HG03469 (cell line): Measurements from ENCODE around the gene LGALS12.
"Not testable (repeated sequence)": the region's sequence is repeated elsewhere in the genome, so short reads cannot be mapped to it uniquely, and the experiment has no call there.

Source experiments
- ATAC-seq: cut with Tn5 transposase; IDR thresholded peaks from one replicate; pipeline ENCODE4 v1.9.1; 2021; ENCODE audit warnings: mild to moderate bottlenecking, moderate library complexity, moderate number of reproducible peaks; ENCODE audit not compliant: unreplicated experiment

Gene LGALS12

DNA sequence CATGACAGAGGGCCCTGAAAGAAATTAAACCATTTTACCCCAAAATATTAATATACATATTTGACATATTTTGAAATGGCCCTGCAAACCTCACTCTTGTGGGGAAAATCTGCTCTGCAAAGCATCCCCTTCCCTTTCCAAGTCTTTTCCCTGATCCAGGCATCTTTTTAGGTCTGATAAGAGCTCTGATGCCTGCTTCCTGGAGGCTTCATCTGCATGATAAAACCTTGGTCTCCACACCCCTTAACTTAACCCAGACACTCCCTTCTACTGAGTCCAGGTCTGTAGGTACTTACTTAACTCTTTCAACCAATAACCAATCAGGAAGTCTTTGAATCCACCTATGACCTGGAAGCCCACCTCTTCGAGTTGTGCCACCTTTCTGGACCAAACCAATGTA is 1.8 kb upstream of the LGALS12 start:
- ATAC-seq: no peak

DNA sequence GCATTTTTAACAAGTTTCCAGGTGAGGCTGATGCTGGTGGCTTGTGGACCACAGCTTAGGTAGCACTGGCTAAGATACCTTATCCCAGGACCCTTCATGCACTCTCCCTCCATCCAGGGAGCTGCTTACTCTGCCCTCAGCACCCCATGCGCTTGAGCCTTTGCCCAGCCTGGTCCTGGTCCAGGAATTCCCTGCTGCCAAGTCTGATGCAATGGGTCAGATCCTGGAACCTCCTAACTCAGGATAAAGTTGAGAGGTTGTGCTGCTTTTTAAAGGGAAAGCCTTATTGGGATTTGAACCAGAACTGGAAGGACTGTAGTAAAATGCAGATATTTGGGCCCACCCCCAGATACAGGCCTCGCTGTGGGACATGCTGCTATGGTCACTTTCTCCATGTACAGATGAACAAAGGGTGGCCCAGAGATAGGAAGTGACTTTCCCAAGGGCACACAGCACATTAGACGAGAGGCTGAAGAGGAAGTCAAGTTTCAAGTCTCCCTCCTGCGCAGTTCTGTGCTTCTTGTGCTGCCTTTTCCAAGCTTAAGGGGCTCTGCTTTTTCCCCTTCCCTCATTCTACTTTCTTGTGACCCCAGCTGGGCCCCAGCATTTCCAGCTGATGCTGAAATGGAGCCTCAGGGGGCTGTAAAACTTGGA is 824 bp upstream of the LGALS12 start:
- ATAC-seq: no peak

DNA sequence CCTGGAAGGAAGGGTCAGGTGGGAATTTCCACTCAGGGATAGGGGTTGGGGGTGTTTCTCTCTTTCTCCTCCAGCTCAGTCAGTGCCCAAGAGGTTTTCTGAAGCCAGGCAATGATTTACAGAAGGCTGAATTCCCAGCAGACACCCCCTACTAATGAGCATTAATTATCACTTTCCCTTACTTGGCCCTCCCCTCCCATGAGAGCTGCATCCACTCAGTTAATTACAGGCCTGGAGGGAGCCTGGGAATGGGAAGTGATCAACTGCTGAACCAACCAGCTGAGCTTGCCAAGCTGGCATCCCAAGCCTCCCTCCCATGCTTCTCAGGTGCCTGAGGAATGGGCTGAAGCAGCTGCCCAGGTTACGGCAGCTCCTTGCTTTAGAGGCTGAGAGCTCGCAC is 992 bp downstream of the LGALS12 start:
- no peak for ATAC-seq

DNA sequence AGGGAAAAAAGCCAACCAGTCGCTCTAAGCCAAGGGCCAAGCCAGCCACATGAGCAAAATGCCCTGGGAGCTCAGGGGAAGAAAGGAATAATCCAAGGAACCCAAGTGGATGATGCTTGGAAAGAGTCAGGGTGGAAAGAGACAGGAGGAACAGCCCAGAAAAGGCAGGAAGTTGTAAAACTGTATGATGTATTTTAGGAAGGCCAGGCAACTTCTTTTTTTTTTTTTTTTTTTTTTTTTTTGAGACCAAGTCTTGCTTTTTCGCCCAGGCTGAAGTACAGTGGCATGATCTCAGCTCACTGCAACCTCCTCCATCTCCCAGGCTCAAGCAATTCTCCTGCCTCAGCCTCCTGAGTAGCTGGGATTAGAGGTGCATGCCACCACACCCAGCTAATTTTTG is 1.6 kb downstream of the LGALS12 start:
- no peak for ATAC-seq

DNA sequence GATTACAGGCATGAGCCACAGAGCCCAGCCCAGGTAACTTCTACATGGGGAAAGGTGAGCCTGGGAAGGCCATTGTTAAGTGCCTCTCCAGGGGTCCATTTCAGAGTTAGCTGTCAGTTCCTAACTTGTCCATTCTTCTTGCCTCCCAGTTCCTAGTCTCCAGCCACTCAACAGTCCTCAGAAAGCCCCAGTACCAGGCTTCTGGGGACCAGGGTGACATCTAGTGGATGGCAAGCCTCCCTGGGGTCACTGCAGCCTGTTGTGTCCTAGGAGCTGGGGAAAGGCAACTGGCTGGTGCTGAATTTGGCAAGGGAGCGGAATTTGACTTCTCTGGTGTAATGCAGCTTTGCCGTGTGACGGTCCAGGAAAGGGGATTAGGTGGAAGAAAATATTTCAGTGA is 2.1 kb downstream of the LGALS12 start:
- no peak for ATAC-seq

DNA sequence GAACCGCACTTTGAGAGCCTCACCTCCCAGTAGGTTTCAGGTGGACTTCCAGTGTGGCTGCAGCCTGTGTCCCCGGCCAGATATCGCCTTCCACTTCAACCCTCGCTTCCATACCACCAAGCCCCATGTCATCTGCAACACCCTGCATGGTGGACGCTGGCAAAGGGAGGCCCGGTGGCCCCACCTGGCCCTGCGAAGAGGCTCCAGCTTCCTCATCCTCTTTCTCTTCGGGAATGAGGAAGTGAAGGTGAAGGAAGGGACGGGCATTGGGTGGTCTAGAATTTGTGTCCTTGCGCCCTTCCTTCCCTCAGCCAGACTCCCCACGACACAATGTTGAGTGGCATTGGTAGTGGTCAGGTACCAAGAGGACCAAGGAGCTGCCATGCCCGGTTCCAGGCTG is 2.9 kb downstream of the LGALS12 start:
- no peak for ATAC-seq

DNA sequence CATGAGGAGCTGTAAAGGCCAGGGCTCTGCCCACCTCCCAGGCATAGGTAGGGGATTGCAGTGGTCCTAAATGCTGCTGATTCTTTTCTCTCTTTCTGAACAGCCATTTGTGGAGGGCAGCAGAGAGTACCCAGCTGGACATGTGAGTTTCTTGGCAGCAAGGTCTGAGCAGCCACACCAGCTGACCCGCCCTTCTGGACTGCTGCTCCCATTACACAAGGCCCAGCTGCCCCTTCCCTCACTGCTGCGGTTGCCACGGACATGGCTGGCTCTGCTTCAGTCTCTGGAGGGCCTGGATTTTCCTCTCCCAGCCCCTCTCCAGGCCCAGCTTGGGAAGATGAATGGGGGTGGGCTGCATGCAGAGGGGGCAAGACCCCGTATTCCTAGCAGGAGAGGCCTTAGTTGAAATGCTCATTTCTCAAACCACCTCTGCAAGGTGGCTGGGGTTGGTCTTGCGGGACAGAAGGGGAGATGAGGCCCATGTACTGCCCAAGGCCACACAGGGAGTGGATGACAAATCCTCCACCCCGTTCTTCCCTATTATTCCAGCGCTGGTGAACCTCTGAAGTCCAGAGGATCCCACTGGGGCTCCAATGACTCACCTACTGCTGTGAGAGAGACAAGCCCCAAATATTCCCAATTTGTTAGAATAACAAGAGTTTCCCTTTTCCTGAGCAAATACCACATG is 4.6 kb downstream of the LGALS12 start:
- ATAC-seq: no peak

DNA sequence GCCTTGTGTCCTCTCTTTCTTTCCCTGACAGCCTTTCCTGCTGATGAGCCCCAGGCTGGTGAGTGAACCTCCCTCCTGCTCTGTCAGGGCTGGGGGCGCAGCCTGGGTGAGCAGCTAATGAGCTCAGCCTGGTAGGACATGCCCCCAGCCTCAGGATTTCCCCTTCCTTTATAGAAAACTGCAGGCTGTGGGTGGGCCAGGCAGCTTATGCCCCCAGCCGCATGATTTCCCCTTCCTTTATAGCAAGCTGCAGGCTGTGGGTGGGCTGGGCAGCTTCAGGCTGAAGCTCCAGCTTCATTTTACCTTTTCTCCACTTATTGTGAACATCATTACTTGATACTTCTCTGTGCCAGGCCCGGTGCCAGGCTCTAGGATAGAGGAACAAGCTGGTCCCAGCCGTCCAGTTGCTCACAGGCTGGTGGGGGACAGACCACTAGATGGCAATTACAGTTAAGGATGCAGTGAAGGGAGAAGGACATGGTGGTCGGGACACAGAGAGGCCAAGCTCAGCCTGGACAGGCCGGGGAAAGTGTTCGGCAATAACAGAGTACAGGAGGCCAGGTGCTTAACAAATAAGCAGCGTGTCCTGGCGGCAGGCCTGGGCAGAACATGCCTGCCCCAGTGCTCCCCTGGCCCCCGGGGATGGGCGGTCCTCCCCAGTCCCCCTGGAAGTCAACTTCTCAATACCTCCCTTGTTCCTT is 5.3 kb downstream of the LGALS12 start:
- ATAC-seq: no peak

DNA sequence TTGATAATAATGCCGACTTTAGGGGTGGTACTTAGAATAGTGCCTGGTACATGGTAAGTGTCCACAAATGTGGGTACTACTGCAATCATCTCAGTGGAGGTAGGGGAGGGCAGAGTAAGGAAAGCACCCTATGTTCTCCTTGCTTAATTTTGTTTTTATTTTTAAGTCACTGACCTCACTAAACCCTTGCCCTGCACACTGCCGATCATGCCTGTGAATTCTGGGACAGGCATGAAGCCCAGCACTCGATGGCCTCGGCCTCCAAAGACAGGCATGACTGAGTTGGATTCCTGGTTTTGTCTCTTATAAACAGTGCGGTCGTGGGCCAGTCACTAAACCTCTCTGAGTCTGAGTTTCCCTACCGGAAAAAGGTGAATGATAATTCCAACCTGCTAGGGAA is 6.9 kb downstream of the LGALS12 start:
- no peak for ATAC-seq

DNA sequence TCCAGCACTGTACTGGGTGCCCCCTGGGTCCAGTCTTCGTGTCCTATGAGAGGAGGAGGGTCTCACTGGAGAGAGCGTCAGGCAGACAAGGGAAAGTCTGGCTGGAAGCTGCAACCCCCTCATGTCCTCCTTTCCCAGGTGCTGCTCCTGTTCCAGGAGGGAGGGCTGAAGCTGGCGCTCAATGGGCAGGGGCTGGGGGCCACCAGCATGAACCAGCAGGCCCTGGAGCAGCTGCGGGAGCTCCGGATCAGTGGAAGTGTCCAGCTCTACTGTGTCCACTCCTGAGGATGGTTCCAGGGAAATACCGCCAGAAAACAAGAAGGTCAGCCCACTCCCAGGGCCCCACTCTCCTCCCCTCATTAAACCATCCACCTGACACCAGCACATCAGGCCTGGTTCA is 10.2 kb downstream of the LGALS12 start:
- no peak for ATAC-seq

DNA sequence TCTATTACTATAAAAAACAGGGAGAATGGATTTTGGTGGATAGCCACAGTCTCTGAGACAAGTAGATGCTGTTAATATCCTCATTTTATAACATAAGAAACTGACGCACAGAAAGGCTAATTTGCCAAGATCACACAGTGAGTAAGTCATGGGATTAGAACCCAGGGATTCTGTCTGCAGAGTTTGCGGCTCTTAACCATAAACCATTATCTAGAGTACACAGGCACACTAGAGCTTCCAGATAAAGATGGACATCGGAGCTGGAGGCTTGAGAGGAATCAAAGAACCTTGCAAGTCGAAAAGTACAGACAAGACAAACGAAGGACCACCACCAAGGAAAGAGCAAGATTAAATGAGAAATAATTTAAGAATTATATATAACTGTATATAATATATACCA is 11.3 kb downstream of the LGALS12 start:
- ATAC-seq: no peak

DNA sequence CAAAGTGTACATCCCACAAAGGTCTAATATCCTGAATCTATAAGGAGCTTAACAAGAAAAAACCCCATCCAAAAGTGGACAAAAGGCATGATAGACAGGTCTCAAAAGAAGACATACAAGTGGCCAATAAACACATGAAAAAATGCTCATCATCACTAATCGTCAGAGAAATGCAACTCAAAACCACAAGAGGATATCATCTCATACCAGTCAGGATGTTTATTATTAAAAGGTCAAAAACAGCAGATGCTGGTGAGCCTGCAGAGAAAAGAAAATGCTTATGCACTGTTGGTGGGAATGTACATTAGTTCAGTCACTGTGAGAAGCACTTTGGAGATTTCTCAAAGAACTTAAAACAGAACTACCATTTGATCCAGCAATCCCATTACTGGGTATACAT is 12.7 kb downstream of the LGALS12 start:
- ATAC-seq: no peak

DNA sequence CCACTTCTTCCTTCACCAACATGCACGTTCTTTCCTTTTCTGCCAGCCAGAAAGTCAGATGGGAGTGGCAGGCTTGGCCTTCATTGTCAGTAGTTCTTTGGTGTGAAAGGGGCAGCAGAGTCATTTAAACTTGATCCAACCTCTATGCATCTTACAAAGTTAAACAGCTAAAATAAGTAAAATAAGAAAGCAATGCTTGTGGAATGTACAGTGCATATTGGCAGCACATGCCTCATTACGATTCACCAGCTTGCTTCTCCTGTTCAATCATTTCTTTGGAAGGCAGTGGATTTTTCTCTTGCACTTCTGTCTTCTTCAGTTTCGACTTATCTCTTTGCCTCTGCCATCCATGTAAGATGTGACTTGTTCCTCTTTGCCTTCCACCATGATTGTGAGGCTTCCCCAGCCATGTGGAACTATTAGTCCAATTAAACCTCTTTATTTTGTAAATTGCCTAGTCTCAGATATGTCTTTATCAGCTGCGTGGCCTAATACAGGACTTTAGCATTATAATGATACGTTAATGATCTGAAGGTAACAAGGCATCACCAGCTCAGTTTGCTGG is 14.8 kb downstream of the LGALS12 start:
- no peak for ATAC-seq

DNA sequence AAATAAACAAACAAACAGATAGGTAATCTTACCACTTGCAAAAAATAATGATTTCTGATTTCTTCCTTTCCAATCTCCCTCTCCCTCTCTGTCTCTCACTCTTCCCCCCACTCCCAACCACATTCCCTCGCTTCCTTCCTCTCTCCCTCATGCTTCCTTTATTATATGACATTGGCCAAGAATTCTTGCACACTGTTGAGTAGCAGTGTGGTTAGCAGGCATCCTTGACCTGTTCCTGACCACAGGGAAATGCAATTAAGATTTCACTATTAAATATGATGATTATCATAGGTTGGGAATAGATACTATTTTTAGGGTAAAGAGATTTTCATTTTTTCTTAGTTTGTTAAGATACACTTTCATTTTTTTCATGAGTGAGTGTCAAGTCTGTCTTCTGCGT is 16.0 kb downstream of the LGALS12 start:
- no peak for ATAC-seq

DNA sequence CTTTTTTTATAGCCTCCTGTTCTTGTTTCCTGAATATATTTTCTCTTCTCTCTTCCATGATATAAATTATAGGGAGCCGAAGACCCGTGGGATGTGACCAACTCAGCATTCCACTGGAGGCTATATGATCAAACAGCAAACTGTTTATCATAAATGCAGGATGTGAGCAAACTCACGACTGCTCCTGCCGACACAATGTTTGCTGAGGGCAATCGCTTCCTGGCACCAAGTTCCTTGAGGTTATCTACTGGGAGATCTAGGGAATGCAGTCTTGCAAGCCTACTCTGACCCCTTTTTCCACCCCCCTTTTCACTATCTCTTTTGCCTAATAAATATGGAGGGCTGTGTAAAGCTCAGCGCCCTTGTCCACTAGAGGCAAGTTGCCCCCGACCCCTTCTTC is 17.3 kb downstream of the LGALS12 start:
- ATAC-seq: no peak

DNA sequence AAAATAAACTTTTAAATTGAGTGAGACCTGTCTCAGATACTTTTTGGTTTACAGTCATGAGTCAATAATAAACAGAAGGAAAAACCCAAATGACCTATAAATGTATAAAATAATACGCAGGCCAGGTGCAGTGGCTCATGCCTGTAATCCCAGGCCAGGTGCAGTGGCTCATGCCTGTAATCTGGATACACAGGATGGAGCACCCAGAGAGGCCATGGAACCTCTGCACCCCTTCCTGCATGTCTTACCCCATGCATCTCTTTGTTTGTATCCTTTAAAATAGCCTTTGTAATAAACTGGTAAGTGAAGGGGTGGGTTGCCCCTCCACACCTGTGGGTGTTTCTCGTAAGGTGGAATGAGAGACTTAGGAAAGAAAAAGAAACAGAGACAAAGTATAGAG is 21.8 kb downstream of the LGALS12 start:
- no peak for ATAC-seq

DNA sequence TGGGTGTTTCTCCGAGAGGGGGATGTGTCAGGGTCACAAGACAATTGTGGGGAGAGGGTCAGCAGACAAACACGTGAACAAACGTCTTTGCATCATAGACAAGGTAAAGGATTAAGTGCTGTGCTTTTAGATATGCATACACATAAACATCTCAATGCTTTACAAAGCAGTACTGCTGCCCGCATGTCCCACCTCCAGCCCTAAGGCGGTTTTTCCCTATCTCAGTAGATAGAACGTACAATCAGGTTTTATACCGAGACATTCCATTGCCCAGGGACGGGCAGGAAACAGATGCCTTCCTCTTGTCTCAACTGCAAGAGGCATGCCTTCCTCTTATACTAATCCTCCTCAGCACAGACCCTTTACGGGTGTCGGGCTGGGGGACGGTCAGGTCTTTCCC is 22.3 kb downstream of the LGALS12 start:
- ATAC-seq: not testable (repeated sequence)

DNA sequence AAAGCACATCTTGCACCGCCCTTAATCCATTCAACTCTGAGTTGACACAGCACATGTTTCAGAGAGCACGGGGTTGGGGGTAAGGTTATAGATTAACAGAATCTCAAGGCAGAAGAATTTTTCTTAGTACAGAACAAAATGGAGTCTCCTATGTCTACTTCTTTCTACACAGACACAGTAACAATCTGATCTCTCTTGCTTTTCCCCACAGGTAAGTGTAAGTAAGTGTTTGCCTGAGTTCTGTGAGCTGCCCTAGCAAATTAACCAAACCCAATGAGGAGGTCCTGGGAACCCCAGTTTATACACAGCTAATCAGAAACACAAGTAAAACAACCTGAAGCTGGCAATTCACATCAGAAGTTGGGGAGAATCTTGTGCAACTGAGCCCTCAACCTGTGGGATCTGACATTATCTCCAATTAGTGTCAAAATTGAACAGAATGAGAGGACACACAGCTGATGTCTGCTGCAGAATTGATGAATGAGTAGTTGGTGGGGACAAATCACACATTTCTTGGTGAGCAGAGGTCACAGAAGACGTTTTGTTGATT is 22.9 kb downstream of the LGALS12 start:
- not testable (repeated sequence) for ATAC-seq

DNA sequence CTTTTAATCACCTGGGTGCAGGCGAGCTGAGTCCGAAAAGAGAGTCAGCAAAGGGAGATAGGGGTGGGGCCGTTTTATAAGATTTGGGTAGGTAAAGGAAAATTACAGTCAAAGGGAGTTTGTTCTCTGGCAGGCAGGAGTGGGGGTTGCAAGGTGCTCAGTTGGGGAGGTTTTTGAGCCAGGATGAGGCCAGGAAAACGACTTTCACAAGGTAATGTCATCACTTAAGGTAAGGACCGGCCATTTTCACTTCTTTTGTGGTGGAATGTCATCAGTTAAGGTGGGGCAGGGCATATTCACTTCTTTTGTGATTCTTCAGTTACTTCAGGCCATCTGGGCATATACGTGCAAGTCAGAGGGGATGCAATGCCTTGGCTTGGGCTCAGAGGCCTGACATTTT is 23.5 kb downstream of the LGALS12 start:
- not testable (repeated sequence) for ATAC-seq

DNA sequence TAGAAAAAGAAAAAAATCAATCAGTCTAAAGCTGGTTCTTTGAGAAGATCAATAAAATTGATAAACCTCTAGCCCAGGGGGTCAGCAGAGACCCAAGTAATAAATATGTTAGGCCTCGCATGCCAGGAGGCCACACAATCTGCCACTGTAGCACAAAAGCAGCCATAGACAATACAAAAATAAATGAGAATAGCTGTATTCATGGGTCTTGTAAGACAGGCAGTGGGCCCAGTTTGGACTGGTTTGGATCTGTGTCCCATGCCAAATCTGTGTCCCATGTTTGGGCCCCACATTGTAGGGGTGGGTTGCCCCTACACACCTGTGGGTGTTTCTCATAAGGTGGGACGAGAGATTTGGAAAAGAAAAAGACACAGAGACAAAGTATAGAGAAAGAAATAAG is 24.1 kb downstream of the LGALS12 start:
- ATAC-seq: no peak

DNA sequence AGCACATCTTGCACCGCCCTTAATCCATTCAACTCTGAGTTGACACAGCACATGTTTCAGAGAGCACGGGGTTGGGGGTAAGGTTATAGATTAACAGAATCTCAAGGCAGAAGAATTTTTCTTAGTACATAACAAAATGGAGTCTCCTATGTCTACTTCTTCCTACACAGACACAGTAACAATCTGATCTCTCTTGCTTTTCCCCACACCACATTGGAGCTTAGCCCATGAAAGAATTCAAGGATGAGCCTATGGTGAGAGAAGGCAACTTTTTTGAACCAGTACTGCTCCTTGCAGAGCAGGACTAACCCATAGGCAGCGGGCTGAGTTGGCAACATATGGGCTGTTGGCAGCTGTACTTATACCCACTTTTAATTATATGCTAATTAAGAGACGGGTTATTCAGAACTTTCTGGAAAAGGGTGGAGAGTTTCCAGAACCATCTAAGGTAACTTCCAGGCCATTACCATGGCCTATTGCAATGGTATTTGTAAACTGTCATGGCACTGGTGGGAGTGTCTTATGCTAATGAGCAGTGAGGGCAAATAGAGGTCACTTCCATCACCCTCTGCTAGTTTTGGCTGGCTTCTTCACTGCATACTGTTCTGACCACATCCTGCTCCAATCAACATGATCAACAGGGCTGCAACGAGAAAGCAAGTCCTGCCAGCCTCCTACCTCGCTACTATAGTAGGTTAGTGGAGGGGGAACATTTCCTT is 25.3 kb downstream of the LGALS12 start:
- peak; percentile 84 for ATAC-seq
